Measurements from ENCODE around the gene SELENON. TPM values are rescaled to one million over a fixed set of nuclear protein-coding genes. Genes with fewer than 3 reads are reported as not detected.

Gene SELENON
- total and polyA plus RNA-seq, 2 of the 8 experiments (the other 6 are each of a cell fraction or from before 2014, with no cell fraction given): 43.0 to 77.6 TPM

DNA sequence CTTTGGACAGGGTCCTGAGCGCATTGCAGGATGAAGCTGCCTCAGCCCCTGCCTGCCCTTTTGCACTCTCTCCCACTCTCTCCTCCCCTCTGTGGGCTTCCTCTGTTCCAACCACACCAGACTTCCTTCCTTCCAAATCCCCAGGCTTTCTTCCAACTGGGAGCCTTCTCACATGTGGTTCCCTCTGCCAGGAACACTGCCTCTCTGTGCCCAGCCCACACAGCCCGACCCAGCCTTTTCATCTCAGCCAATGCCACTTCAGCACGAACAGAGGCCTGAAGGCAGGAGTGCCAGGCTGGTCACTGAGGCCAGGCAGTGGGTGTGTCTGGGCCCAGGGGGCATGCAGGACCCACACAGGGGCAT is 5.9 kb downstream of the SELENON start:
- no peak for FAIRE-seq
- Histone ChIP-seq H3K4me3 (ENCODE audit: extremely low read depth in 1 of 4, insufficient read depth in 2 of 4, low read depth in 3 of 4, low read length in 4 of 4) (no peak overlapping the region), H3K4ac (replicated peaks; ENCODE audit: insufficient read length, low read depth, low read length) (no peak overlapping the region), H3K27me3 (replicated peaks in 1 of 4; ENCODE audit: control insufficient read depth in 3 of 4, extremely low read depth in 1 of 4, insufficient read depth in 3 of 4, low read length in 3 of 4) (no peaks in the 10 kb centered on the region), H2AK5ac (ENCODE audit: low read depth, low read length) (no peak overlapping the region), H4K20me1 (replicated peaks in 1 of 2; ENCODE audit: control insufficient read depth in 1 of 2, insufficient read depth in 2 of 2, low read length in 2 of 2) (peaks cover 0 to 10% of the 10 kb centered on the region in 2 experiments), H2BK20ac (ENCODE audit: low read length) (no peak overlapping the region), H2BK5ac (ENCODE audit: low read depth, low read length) (no peak overlapping the region), H2BK15ac (ENCODE audit: low read length) (no peak overlapping the region), H3K56ac (replicated peaks; ENCODE audit: insufficient read length, low read depth, low read length) (no peak overlapping the region), H3K9ac (replicated peaks in 1 of 4; ENCODE audit: extremely low read depth in 1 of 4, low read depth in 3 of 4, low read length in 3 of 4) (no peak overlapping the region), H3K23ac (ENCODE audit: insufficient read length) (no peak overlapping the region), H3K4me1 (replicated peaks in 1 of 4; ENCODE audit: control insufficient read depth in 3 of 4, insufficient read depth in 4 of 4, low read length in 3 of 4) (peaks cover 2 to 3% (median 2%) of the 10 kb centered on the region in 4 experiments; a peak in 5 of 7 replicates), H3K4me2 (ENCODE audit: insufficient read depth in 1 of 2, low read depth in 2 of 2, low read length in 2 of 2) (no peak overlapping the region), H4K5ac (ENCODE audit: insufficient read length, low read depth, low read length) (no peak overlapping the region), H4K91ac (replicated peaks; ENCODE audit: insufficient read length, low read length) (no peak overlapping the region), H3K14ac (ENCODE audit: insufficient read length) (no peak overlapping the region), H2BK12ac (ENCODE audit: low read depth, low read length) (no peak overlapping the region), H3K79me1 (ENCODE audit: low read depth, low read length) (no peaks in the 10 kb centered on the region; the same call in 1 of the 2 replicates), H3K79me2 (ENCODE audit: control insufficient read depth in 1 of 2, insufficient read depth in 2 of 2, low read length in 2 of 2) (no peaks in the 10 kb centered on the region), H2AFZ (ENCODE audit: low read length) (no peak overlapping the region), H3K23me2 (ENCODE audit: low read depth, low read length) (peaks cover 1% of the 10 kb centered on the region; the same call in 1 of the 2 replicates), H3K18ac (ENCODE audit: extremely low read depth, low read length) (no peak overlapping the region), H3K36me3 (ENCODE audit: control insufficient read depth in 2 of 4, insufficient read depth in 4 of 4, low read length in 3 of 4) (peaks cover 0 to 13% (median 5%) of the 10 kb centered on the region in 4 experiments; a peak in 4 of 8 replicates), H3K27ac (ENCODE audit: low read depth, low read length) (no peak overlapping the region), H2BK120ac (replicated peaks; ENCODE audit: low read depth, low read length) (no peak overlapping the region), H4K8ac (ENCODE audit: extremely low read depth, insufficient read depth, low read length) (no peak overlapping the region), H3K9me3 (ENCODE audit: insufficient read depth in 2 of 2, low read depth in 1 of 2, low read length in 1 of 2) (no peaks in the 10 kb centered on the region)
- ChIA-PET CTCF (ENCODE audit: partially characterized antibody) (interaction anchor here (1.0 to 1.3 kb wide), 2 partner anchors 8 to 233 kb away, joined by 3 to 5 read pairs; no protein-coding TSS in a partner anchor), POLR2A (ENCODE audit: partially characterized antibody) (no interaction called here)
- TF ChIP-seq CHD2 (IDR thresholded peaks at IDR 0.05; ENCODE audit: low read length): no peak
- no peak for TF ChIP-seq BRCA1 (IDR thresholded peaks at IDR 0.05; ENCODE audit: low read depth, low read length)
- 92% methylated on average over 3 of the region's 3 CpGs; no CpG with 5 or more reads in 1 of the 2 experiments for WGBS, 2 experiments (ENCODE audit: extremely low coverage in 1 of 2, insufficient coverage in 1 of 2, insufficient read length in 1 of 2, insufficient replicate concordance in 2 of 2, low coverage in 1 of 2, low lambda C conversion rate in 2 of 2, missing lambda C conversion rate in 1 of 2)
- no peak for DNase-seq (ENCODE audit: low read depth in 1 of 2, low spot score in 2 of 2)

Measured in H1 (cell line).